Sigmoid colon (tissue), 7 donors: Measurements from ENCODE around the gene ZMYM1. TPM values are rescaled to one million over a fixed set of nuclear protein-coding genes. Genes with fewer than 3 reads are reported as not detected.
A peak's percentile ranks its signal among the peaks of the same experiment; 100 is the strongest.
"Not testable (repeated sequence)": the region's sequence is repeated elsewhere in the genome, so short reads cannot be mapped to it uniquely, and the experiment has no call there.

Experiments used
- DNase-seq: peaks from one replicate; pipeline ENCODE4 v3.0.0-alpha.2; 2019
- H3K27ac ChIP-seq, 4 donors: fragments of 200-600 bp; sonication (generic); one replicate each; pipeline ENCODE4 v1.5.1; 2016 to 2019; ENCODE audit warnings: mild to moderate bottlenecking in 1 of 4
- H3K27me3 ChIP-seq, 3 donors: fragments of 200-600 bp; sonication (generic); one replicate each; pipeline ENCODE4 v1.5.1; 2019; ENCODE audit warnings: mild to moderate bottlenecking in 1 of 3
- H3K36me3 ChIP-seq, 4 donors: fragments of 200-600 bp; sonication (generic); one replicate each; pipeline ENCODE4 v1.5.1; 2016 to 2019
- H3K4me1 ChIP-seq, 4 donors: fragments of 200-600 bp; sonication (generic); one replicate each; pipeline ENCODE4 v1.5.1; 2017 to 2019
- H3K4me3 ChIP-seq, 4 donors: fragments of 200-600 bp; sonication (generic); one replicate each; pipeline ENCODE4 v1.5.1; 2017 to 2019; ENCODE audit warnings: mild to moderate bottlenecking in 2 of 4, moderate library complexity in 1 of 4
- H3K9me3 ChIP-seq, 4 donors: fragments of 200-600 bp in 3 of 4; sonication (generic) in 3 of 4; one replicate each; pipeline versions ENCODE4 v1.5.1 to v1.6.1; 2013 to 2019
- CTCF ChIP-seq, 4 experiments: fragments of 450-650 bp in 3 of 4; fragments of 200-600 bp in 1 of 4; IDR thresholded peaks; one replicate each; pipeline ENCODE4 v1.5.1; 2016 to 2019; ENCODE audit warnings: antibody characterized with exemption in 4 of 4, mild to moderate bottlenecking in 3 of 4, moderate library complexity in 2 of 4
- EP300 ChIP-seq, 4 donors: sonication (generic); formaldehyde crosslinking; IDR thresholded peaks; one replicate each; pipeline ENCODE4 v1.6.1; 2017; ENCODE audit warnings: antibody characterized with exemption in 4 of 4
- POLR2A ChIP-seq, 2 donors: fragments of 450-650 bp; IDR thresholded peaks; one replicate each; pipeline ENCODE4 v1.6.1; 2016; ENCODE audit warnings: antibody characterized with exemption in 2 of 2, mild to moderate bottlenecking in 2 of 2, moderate library complexity in 2 of 2
- POLR2AphosphoS5 ChIP-seq, 4 donors: sonication (generic); formaldehyde crosslinking; IDR thresholded peaks; one replicate each; pipeline ENCODE4 v1.6.1; 2017; ENCODE audit warnings: antibody characterized with exemption in 4 of 4
- WGBS, 2 donors: extraction: QIAGEN DNeasy Blood & Tissue Kit; methylation state at CpG; one replicate each; pipeline ENCODE4 v1.1.7; 2013; 5-methylcytosine and 5-hydroxymethylcytosine counted together
- intact Hi-C: fragments of 100-400 bp; cut with DNase I; formaldehyde crosslinking; loops from one replicate; pipeline ENCODE4 v1.15.1; 2023
- polyA plus RNA-seq, 3 donors: library from polyadenylated mRNA; stranded (reverse); fragments of 200-250 nt; gene quantifications; one replicate each; pipeline ENCODE4 v1.2.3, GENCODE V29; 2013
- total RNA-seq, 4 donors: library from RNA; depleted of rRNA; stranded (reverse); fragments of >200 nt; gene quantifications; one replicate each; pipeline ENCODE4 v1.1.0, GENCODE V29; 2016
- donor health status: healthy with polysubstance abuse.
- donor health status: Bipolar disorder and iron deficiency.
- donor health status: healthy.

Gene ZMYM1
- total and polyA plus RNA-seq, 7 donors: 1.8 to 29.6 (median 13.0) TPM

- Histone ChIP-seq H3K9me3 (no peaks in the 10 kb centered on the region), H3K4me3 (no peak overlapping the region), H3K27me3 (no peaks in the 10 kb centered on the region), H3K36me3 (no peaks in the 10 kb centered on the region), H3K4me1 (no peaks in the 10 kb centered on the region), H3K27ac (no peak overlapping the region)
- 88 to 91% methylated on average over 12 of the region's 12 CpGs for WGBS, 2 donors
- no peak for TF ChIP-seq POLR2A (IDR thresholded peaks at IDR 0.05)
- no peak for TF ChIP-seq POLR2AphosphoS5 (IDR thresholded peaks at IDR 0.05)
- no peak for TF ChIP-seq EP300 (IDR thresholded peaks at IDR 0.05)
- TF ChIP-seq CTCF (IDR thresholded peaks at IDR 0.05): no peak
- no peak for DNase-seq
- intact Hi-C loops: no loop called here
Observed at GRCh38 chr1:35143737-35144508, 64.7 kb downstream of the ZMYM1 start.

DNA sequence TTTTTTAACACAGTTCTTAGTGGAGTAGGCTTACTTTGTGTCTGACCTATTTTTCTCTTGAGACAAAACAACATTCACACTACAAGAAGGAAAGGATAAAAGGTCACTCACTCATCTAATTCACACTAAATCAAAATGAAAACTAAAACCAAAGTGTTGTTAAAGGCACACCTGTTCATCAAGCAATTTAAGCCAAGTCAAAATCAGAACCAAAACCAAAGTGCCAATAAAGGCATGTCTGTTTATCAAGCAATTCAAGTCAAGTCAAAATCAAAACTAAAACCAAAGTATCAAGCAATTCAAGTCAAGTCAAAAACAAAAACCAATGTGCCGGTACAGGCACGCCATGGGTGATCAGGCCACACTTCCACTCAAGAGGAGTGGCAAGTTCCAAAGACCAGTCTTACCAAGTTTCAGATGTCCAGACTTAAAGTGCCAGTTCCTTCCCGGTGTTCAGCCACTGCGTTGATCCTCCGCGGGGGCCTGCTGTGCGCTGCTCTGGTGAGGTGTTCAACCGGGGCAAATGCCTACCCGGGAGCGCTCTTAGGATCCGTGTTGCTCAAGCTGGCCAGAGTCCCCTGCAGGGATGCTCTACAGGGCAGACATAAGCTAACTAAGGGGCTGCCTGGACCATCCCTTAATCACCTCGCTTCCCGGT, 66.8 kb downstream of the ZMYM1 start:
- 35 to 72% methylated on average over 13 of the region's 13 CpGs for WGBS, 2 donors
- H3K36me3 ChIP-seq, intact Hi-C loops, H3K27ac ChIP-seq, H3K9me3 ChIP-seq, DNase-seq, H3K27me3 ChIP-seq, H3K4me1 ChIP-seq: not testable (repeated sequence)
- H3K4me3 ChIP-seq: peak overlapping the region in 2 of 4 donors; percentile 2 to 9

GRCh38 chr1:35151220-35151619, 72.0 kb downstream of the ZMYM1 start:
- no peaks in the 10 kb centered on the region for H3K9me3 ChIP-seq
- no peaks in the 10 kb centered on the region for H3K27me3 ChIP-seq
- no peak for TF ChIP-seq CTCF (IDR thresholded peaks at IDR 0.05)
- no peak for TF ChIP-seq POLR2AphosphoS5 (IDR thresholded peaks at IDR 0.05)
- no peak for TF ChIP-seq EP300 (IDR thresholded peaks at IDR 0.05)
- no peak for TF ChIP-seq POLR2A (IDR thresholded peaks at IDR 0.05)
- no peak overlapping the region for H3K27ac ChIP-seq
- 96 to 98% methylated on average over 5 of the region's 5 CpGs for WGBS, 2 donors
- no peaks in the 10 kb centered on the region for H3K4me1 ChIP-seq
- DNase-seq: no peak
- H3K36me3 ChIP-seq: no peaks in the 10 kb centered on the region
- H3K4me3 ChIP-seq: no peak overlapping the region
- intact Hi-C loops: no loop called here

DNA sequence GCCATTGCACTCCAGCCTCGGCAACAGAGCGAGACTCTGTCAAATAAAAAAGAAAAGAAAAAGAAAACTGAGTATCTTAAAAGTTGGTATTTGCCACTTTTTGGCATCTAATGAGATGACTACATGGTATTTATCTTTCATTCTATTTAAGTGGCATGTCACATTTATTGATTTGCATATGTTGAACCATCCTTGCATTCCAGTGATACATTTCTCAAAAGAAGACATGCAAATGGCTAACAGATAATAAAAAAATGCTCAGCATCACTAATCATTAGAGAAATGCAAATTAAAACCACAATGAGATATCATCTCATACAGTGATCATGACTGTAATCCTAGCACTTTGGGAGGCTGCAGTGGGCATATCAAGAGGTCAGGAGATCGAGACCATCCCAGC, 85.7 kb downstream of the ZMYM1 start:
- Histone ChIP-seq H3K4me3 (no peak overlapping the region), H3K4me1 (no peaks in the 10 kb centered on the region), H3K27ac (no peak overlapping the region), H3K36me3 (no peaks in the 10 kb centered on the region), H3K27me3 (no peaks in the 10 kb centered on the region), H3K9me3 (peaks cover 0 to 8% (median 0%) of the 10 kb centered on the region in 4 donors)
- no peak for DNase-seq
- 96 to 99% methylated on average over 3 of the region's 3 CpGs for WGBS, 2 donors
- TF ChIP-seq CTCF (IDR thresholded peaks at IDR 0.05): no peak
- no peak for TF ChIP-seq POLR2AphosphoS5 (IDR thresholded peaks at IDR 0.05)
- TF ChIP-seq POLR2A (IDR thresholded peaks at IDR 0.05): no peak
- TF ChIP-seq EP300 (IDR thresholded peaks at IDR 0.05): no peak
- intact Hi-C loops: no loop called here

Other genes with a start within 250 kb of the ZMYM1 start
- gene SMIM12, start 219.6 kb upstream of the ZMYM1 start, total RNA-seq: 10 to 100 TPM; 18.0 to 25.3 (median 23.7) TPM
- gene SMIM12, start 219.6 kb upstream of the ZMYM1 start, polyA plus RNA-seq: 10 to 100 TPM; 43.2 to 63.1 (median 45.1) TPM
- gene DLGAP3, start 149.7 kb upstream of the ZMYM1 start, total RNA-seq: under 1 TPM; 0.36 to 0.68 (median 0.52) TPM
- under 1 TPM in 1 of 3 donors, not detected in 2; 0.63 TPM for gene DLGAP3, start 149.7 kb upstream of the ZMYM1 start, polyA plus RNA-seq
- 10 to 100 TPM; 18.6 to 53.8 (median 29.0) TPM for gene TMEM35B, start 94.0 kb upstream of the ZMYM1 start, total RNA-seq
- 10 to 100 TPM in 1 of 3 donors, 1 to 10 TPM in 2; 7.6 to 38.8 (median 9.0) TPM for gene TMEM35B, start 94.0 kb upstream of the ZMYM1 start, polyA plus RNA-seq
- gene ZMYM6, start 47.4 kb upstream of the ZMYM1 start, total RNA-seq: 10 to 100 TPM; 12.3 to 18.0 (median 14.5) TPM
- 1 to 10 TPM; 5.4 to 8.7 (median 6.7) TPM for gene ZMYM6, start 47.4 kb upstream of the ZMYM1 start, polyA plus RNA-seq
- gene SFPQ, start 113.8 kb downstream of the ZMYM1 start, total RNA-seq: 100 to 1,000 TPM; 118 to 194 (median 153) TPM
- gene SFPQ, start 113.8 kb downstream of the ZMYM1 start, polyA plus RNA-seq: 100 to 1,000 TPM in 1 of 3 donors, 10 to 100 TPM in 2; 55.9 to 152 (median 56.4) TPM
- gene ZMYM4, start 189.3 kb downstream of the ZMYM1 start, total RNA-seq: 10 to 100 TPM; 36.7 to 46.0 (median 40.8) TPM
- gene ZMYM4, start 189.3 kb downstream of the ZMYM1 start, polyA plus RNA-seq: 10 to 100 TPM in 1 of 3 donors, 1 to 10 TPM in 2; 4.2 to 11.2 (median 4.2) TPM